ENCODE results near the gene CLRN3.

CLRN3 gene

GRCh38 chr10:127907411-127908105, 14.8 kb upstream of the CLRN3 start:
- peak overlapping the region; percentile 22 for H3K4me3 ChIP-seq (ENCODE audit: low read length)
- TF ChIP-seq CTCF (IDR thresholded peaks at IDR 0.05; ENCODE audit: insufficient read depth, low read depth, low read length, missing control alignments) = no peak
- DNase-seq (ENCODE audit: low read depth) = no peak

GRCh38 chr10:127906548-127907377, 14.0 kb upstream of the CLRN3 start, which contains the start of gene PTPRE:
TSS of gene PTPRE (plus strand) at chr10:127907103. CDS start at chr10:128040882, 133,779 bp downstream.
- H3K4me3 ChIP-seq (ENCODE audit: low read length) = peak within 1 kb of the TSS; percentile 22
- DNase-seq (ENCODE audit: low read depth) = peak; percentile 70
- peak; percentile 29 for TF ChIP-seq CTCF (IDR thresholded peaks at IDR 0.05; ENCODE audit: insufficient read depth, low read depth, low read length, missing control alignments)

GRCh38 chr10:127905848-127906261, 13.1 kb upstream of the CLRN3 start:
- TF ChIP-seq CTCF (IDR thresholded peaks at IDR 0.05; ENCODE audit: insufficient read depth, low read depth, low read length, missing control alignments) = no peak
- no peak overlapping the region for H3K4me3 ChIP-seq (ENCODE audit: low read length)
- DNase-seq (ENCODE audit: low read depth) = no peak

GRCh38 chr10:127905001-127905847, 12.5 kb upstream of the CLRN3 start:
- no peak for DNase-seq (ENCODE audit: low read depth)
- H3K4me3 ChIP-seq (ENCODE audit: low read length) = no peak overlapping the region
- no peak for TF ChIP-seq CTCF (IDR thresholded peaks at IDR 0.05; ENCODE audit: insufficient read depth, low read depth, low read length, missing control alignments)

GRCh38 chr10:127904311-127905000, 11.7 kb upstream of the CLRN3 start:
- H3K4me3 ChIP-seq (ENCODE audit: low read length) = no peak overlapping the region
- DNase-seq (ENCODE audit: low read depth) = no peak
- no peak for TF ChIP-seq CTCF (IDR thresholded peaks at IDR 0.05; ENCODE audit: insufficient read depth, low read depth, low read length, missing control alignments)

- no peak for DNase-seq (ENCODE audit: low read depth)
- H3K4me3 ChIP-seq (ENCODE audit: low read length) = no peak overlapping the region
- TF ChIP-seq CTCF (IDR thresholded peaks at IDR 0.05; ENCODE audit: insufficient read depth, low read depth, low read length, missing control alignments) = no peak
These were observed 11.0 kb upstream of the CLRN3 start for GRCh38 chr10:127903789-127904188.
